ENCODE measurements around the gene TVP23A. TPM values are rescaled to one million over a fixed set of nuclear protein-coding genes. Genes with fewer than 3 reads are reported as not detected.
A peak's percentile ranks its signal among the peaks of the same experiment; 100 is the strongest.
"Not testable (repeated sequence)": the region's sequence is repeated elsewhere in the genome, so short reads cannot be mapped to it uniquely, and the experiment has no call there.

Gene TVP23A
- total and polyA plus RNA-seq, 2 experiments from 2014 or later = 2.0 to 2.1 TPM

DNA sequence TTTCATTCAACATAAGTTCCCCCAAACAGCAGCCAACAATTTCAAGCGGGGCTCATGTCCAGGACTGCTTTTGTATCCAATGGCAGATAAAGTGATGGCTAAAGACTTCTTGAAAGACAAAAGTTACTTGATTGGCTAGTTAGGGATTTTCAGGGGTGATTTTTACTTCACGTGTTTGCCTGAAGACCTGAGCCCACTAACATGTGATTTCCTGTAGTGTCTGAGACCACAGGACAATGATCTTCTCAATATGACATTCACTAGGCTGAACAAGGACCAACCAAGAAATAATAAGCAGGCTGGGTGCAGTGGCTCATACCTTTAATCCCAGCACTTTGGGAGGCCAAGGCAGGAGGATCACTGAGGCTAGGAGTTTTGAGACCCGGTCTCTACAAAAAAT lies 10.4 kb downstream of the TVP23A start:
- Histone ChIP-seq H3K4me1 (ENCODE audit: low read depth) (no peaks in the 10 kb centered on the region), H3K27ac (no peak overlapping the region), H3K36me3 (no peaks in the 10 kb centered on the region), H3K27me3 (no peaks in the 10 kb centered on the region), H3K9me3 (ENCODE audit: low read depth) (no peaks in the 10 kb centered on the region), H3K4me3 (no peak overlapping the region)
- DNase-seq (ENCODE audit: low read depth in 1 of 2, low spot score in 1 of 2) = no peak
- TF ChIP-seq, protein P1, sequence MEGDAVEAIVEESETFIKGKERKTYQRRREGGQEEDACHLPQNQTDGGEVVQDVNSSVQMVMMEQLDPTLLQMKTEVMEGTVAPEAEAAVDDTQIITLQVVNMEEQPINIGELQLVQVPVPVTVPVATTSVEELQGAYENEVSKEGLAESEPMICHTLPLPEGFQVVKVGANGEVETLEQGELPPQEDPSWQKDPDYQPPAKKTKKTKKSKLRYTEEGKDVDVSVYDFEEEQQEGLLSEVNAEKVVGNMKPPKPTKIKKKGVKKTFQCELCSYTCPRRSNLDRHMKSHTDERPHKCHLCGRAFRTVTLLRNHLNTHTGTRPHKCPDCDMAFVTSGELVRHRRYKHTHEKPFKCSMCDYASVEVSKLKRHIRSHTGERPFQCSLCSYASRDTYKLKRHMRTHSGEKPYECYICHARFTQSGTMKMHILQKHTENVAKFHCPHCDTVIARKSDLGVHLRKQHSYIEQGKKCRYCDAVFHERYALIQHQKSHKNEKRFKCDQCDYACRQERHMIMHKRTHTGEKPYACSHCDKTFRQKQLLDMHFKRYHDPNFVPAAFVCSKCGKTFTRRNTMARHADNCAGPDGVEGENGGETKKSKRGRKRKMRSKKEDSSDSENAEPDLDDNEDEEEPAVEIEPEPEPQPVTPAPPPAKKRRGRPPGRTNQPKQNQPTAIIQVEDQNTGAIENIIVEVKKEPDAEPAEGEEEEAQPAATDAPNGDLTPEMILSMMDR (IDR thresholded peaks at IDR 0.05; ENCODE audit: low read depth, low read length) = no peak

DNA sequence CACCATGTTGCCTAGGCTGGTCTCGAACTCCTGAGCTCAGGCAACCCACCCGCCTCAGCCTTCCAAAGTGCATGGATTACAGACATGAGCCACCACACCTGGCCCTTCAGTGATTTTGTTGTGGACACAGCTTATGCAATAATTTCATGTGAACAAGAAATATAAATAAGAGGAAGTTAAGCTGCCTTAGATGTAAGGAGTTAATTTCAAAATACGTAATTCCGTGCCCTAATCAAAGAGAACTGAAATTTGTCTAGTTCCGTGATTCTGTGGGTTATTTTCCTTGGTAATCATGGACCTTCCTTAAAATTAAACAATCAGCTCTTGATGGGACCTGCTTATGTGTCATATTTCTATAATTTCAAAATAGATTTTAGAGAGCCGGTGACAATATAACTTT lies 11.9 kb downstream of the TVP23A start:
- Histone ChIP-seq H3K36me3 (no peaks in the 10 kb centered on the region), H3K27ac (no peak overlapping the region), H3K9me3 (ENCODE audit: low read depth) (no peaks in the 10 kb centered on the region), H3K27me3 (no peaks in the 10 kb centered on the region), H3K4me3 (no peak overlapping the region), H3K4me1 (ENCODE audit: low read depth) (no peaks in the 10 kb centered on the region)
- TF ChIP-seq, protein P1 (IDR thresholded peaks at IDR 0.05; ENCODE audit: low read depth, low read length) = no peak
- no peak for DNase-seq (ENCODE audit: low read depth in 1 of 2, low spot score in 1 of 2)

DNA sequence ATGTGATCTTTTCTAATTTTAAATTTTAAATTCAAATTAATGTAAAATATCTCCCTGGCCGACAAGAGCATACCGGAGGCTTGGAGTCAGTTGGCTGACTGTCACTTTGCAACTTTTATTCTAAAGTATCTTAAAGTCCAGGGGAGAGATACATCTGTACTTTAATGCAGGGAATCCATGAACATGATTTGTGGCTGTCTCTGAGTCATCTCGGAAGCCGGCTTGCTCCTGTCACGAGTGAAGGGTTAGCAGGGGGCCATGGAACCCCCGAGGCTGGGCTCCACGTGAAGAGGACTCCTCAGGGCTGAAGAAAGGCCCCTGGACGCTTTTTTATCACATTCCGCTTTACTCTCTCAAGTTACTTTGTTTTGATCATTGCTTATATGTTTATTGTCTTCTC lies 13.3 kb downstream of the TVP23A start:
- H3K27me3 ChIP-seq = no peaks in the 10 kb centered on the region
- no peak overlapping the region for H3K27ac ChIP-seq
- H3K9me3 ChIP-seq (ENCODE audit: low read depth) = no peaks in the 10 kb centered on the region
- H3K4me1 ChIP-seq (ENCODE audit: low read depth) = no peaks in the 10 kb centered on the region
- no peak overlapping the region for H3K4me3 ChIP-seq
- H3K36me3 ChIP-seq = no peaks in the 10 kb centered on the region
- TF ChIP-seq, protein P1 (IDR thresholded peaks at IDR 0.05; ENCODE audit: low read depth, low read length) = no peak
- DNase-seq (ENCODE audit: low read depth in 1 of 2, low spot score in 1 of 2) = no peak

DNA sequence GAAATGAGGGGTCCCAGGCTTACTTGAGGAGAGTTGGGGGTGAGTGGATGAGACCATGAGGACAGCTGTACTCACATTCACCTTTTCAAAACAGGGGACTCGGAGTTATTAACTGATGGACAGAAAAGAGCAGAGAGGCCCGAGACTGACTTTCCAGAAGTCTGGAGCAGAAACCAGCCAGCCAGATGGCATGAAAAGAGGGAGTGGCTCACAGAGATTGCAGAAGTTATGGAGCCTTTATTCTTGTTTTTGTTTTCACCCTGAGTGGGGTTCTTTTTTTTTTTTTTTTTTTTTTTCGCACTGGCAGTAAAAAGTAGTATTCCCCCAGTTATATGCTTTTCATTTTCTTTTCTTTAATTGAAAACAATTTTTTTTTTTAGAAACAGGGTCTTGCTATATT lies 18.9 kb downstream of the TVP23A start:
- Histone ChIP-seq H3K9me3 (ENCODE audit: low read depth) (no peaks in the 10 kb centered on the region), H3K27me3 (no peaks in the 10 kb centered on the region)
- no peak for DNase-seq (ENCODE audit: low read depth in 1 of 2, low spot score in 1 of 2)

DNA sequence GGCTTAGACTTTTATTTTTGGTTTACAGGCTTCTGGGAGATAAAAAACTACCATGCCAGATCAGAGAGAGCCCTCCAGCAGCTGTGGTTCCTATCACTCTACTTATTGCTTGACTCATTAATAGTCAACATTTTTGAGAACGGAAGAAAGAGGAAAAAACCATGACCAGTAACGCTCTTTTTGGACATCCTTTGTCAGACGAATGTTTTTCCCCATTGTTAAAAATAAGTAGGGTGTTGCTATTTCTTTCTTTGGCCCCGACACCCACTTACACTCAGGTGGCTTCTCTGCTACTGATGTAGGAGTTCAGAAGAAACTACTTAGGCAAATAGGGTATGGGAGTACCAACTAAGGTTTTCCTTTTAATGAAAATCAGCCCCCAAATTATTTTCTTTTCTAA lies 27.5 kb downstream of the TVP23A start:
- no peaks in the 10 kb centered on the region for H3K36me3 ChIP-seq

More for the DNA sequence above, 18.9 kb downstream of the TVP23A start:
- no peak overlapping the region for H3K4me3 ChIP-seq
- H3K36me3 ChIP-seq = no peaks in the 10 kb centered on the region
- H3K4me1 ChIP-seq (ENCODE audit: low read depth) = no peaks in the 10 kb centered on the region
- TF ChIP-seq, protein P1 (IDR thresholded peaks at IDR 0.05; ENCODE audit: low read depth, low read length) = no peak
- no peak overlapping the region for H3K27ac ChIP-seq

DNA sequence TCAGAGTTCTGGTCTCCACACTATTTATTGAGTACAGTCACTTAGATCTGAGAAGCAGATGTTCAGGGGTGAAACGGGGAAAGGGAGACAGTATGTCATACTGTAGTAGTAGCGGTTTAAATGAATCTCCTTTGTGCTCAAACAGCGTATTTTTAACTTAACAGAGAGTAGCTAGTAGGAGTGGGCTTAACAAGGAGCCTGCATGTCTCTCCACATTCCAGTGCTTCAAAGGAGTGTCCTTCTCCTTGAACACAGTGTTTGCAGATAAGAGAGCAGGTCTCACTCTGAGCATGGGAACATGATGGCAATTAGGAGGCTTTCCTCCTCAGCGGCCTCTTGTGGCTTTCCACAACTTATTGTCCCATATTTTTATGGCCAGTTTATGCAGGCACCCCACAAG lies 30.0 kb downstream of the TVP23A start:
- not testable (repeated sequence) for H3K4me1 ChIP-seq (ENCODE audit: low read depth); H3K27ac ChIP-seq; H3K27me3 ChIP-seq; H3K4me3 ChIP-seq; H3K36me3 ChIP-seq; H3K9me3 ChIP-seq (ENCODE audit: low read depth)
- peak in 1 of 2 donors; percentile 60 for DNase-seq (ENCODE audit: low read depth in 1 of 2, low spot score in 1 of 2)

More for the DNA sequence above, 27.5 kb downstream of the TVP23A start:
- Histone ChIP-seq H3K4me3 (no peak overlapping the region), H3K9me3 (ENCODE audit: low read depth) (no peaks in the 10 kb centered on the region), H3K27me3 (no peaks in the 10 kb centered on the region), H3K27ac (no peak overlapping the region), H3K4me1 (ENCODE audit: low read depth) (peaks cover 5% of the 10 kb centered on the region)
- no peak for DNase-seq (ENCODE audit: low read depth in 1 of 2, low spot score in 1 of 2)
- TF ChIP-seq, protein P1 (IDR thresholded peaks at IDR 0.05; ENCODE audit: low read depth, low read length) = no peak

Measured in cardiac muscle cell (in vitro differentiated cells and primary cell).